GM12878 (cell line): ENCODE results near the gene PPP1R13B. TPM values are rescaled to one million over a fixed set of nuclear protein-coding genes. Genes with fewer than 3 reads are reported as not detected.

ENCODE experiments used
- ATAC-seq: fragments of 200-7000 bp; cut with Tn5 transposase; 3 replicates; pipeline ENCODE4 v1.9.1; 2020; ENCODE audit warnings: mild to moderate bottlenecking, moderate library complexity
- BruUV-seq: library from RNA; stranded (reverse); fragments of 400-500 nt; replicated peaks from 2 replicates; lab custom pipeline; 2021; lab: Mats Ljungman, UMichigan
- CTCF ChIA-PET: fragments of 300-600 bp; sonication (Branson Sonifier 250); formaldehyde crosslinking; extraction: SDS; loops from one replicate; lab custom pipeline; 2021; ENCODE audit warnings: inconsistent platforms; lab: Yijun Ruan, JAX
- POLR2A ChIA-PET: fragments of 350-600 bp; formaldehyde crosslinking; extraction: SDS; loops from one replicate; lab custom pipeline; 2021; ENCODE audit warnings: inconsistent platforms; lab: Charles Lee
- RAD21 ChIA-PET: fragments of 300-600 bp; sonication (Branson Sonifier 250); formaldehyde crosslinking; loops from one replicate; lab custom pipeline; 2023; ENCODE audit warnings: antibody characterized with exemption; ENCODE audit not compliant: unreplicated experiment; lab: Charles Lee
- SMC1A ChIA-PET: fragments of 300-600 bp; sonication (Branson Sonifier 250); formaldehyde crosslinking; loops from one replicate; lab custom pipeline; 2023; ENCODE audit not compliant: unreplicated experiment, uncharacterized antibody; lab: Charles Lee
- DNase-seq: peaks from one replicate; pipeline ENCODE4 v3.0.0-alpha.2; 2011; ENCODE audit warnings: low read depth, low spot score
- FAIRE-seq: peaks from 3 replicates; lab custom pipeline; 2011; peaks lifted over from hg19 to GRCh38; lab: Jason Lieb, UNC
- H2AFZ ChIP-seq: 2 replicates; pipeline ENCODE4 v1.6.0; 2011; ENCODE audit warnings: low read depth, low read length, control low read depth; ENCODE audit not compliant: control insufficient read depth
- H3K27ac ChIP-seq: 2 replicates; pipeline ENCODE4 v1.5.1; 2011; ENCODE audit warnings: control low read depth; ENCODE audit not compliant: control insufficient read depth, insufficient read depth
- H3K27me3 ChIP-seq, 2 experiments: replicated peaks in 1 of 2; 2 replicates each; pipeline versions ENCODE4 v1.6.0 to v1.6.1; 2011; ENCODE audit warnings: low read length in 1 of 2; ENCODE audit not compliant: control insufficient read depth in 2 of 2, insufficient read depth in 2 of 2
- H3K36me3 ChIP-seq, 2 experiments: 2 replicates each; pipeline ENCODE4 v1.5.1; 2011; ENCODE audit warnings: low read length in 1 of 2; ENCODE audit not compliant: control insufficient read depth in 2 of 2, insufficient read depth in 2 of 2
- H3K4me1 ChIP-seq: 2 replicates; pipeline ENCODE4 v1.6.1; 2011; ENCODE audit warnings: mild to moderate bottlenecking, low read length, moderate library complexity, mixed read lengths; ENCODE audit not compliant: control insufficient read depth, insufficient read depth
- H3K4me2 ChIP-seq: 2 replicates; pipeline ENCODE4 v1.6.0; 2011; ENCODE audit warnings: control low read depth; ENCODE audit not compliant: control insufficient read depth, insufficient read depth
- H3K4me3 ChIP-seq: fragments of 200-600 bp; sonication (generic); 2 replicates; pipeline ENCODE4 v1.5.1; 2016
- H3K79me2 ChIP-seq: 2 replicates; pipeline ENCODE4 v1.6.0; 2011; ENCODE audit warnings: low read length; ENCODE audit not compliant: control insufficient read depth, insufficient read depth
- H3K9ac ChIP-seq: 2 replicates; pipeline ENCODE4 v1.8.0; 2011; ENCODE audit warnings: low read length, control low read depth, mixed read lengths; ENCODE audit not compliant: control insufficient read depth, insufficient read depth
- H3K9me3 ChIP-seq: replicated peaks from 3 replicates; pipeline ENCODE4 v1.5.1; 2011; ENCODE audit warnings: mild to moderate bottlenecking, low read length; ENCODE audit not compliant: control insufficient read depth, insufficient read depth
- H4K20me1 ChIP-seq: 2 replicates; pipeline ENCODE4 v1.6.0; 2011; ENCODE audit not compliant: control insufficient read depth, insufficient read depth
- HCFC1 ChIP-seq: fragments of 150-350 bp; IDR thresholded peaks from 2 replicates; pipeline ENCODE4 v1.6.1; 2014; ENCODE audit warnings: low read length
- IRF5 ChIP-seq: fragments of 450-650 bp; IDR thresholded peaks from 2 replicates; pipeline ENCODE4 v1.6.1; 2017; ENCODE audit warnings: borderline replicate concordance
- PKNOX1 ChIP-seq: fragments of 450-650 bp; IDR thresholded peaks from 2 replicates; pipeline ENCODE4 v1.6.1; 2016; ENCODE audit warnings: mild to moderate bottlenecking
- POU2F2 ChIP-seq: IDR thresholded peaks from 3 replicates; pipeline ENCODE4 v1.6.1; 2011; ENCODE audit warnings: low read depth, mild to moderate bottlenecking, low read length, borderline replicate concordance
- WGBS: methylation state at CpG from one replicate; pipeline ENCODE4 v1.1.6; 2016; ENCODE audit warnings: low lambda C conversion rate; ENCODE audit not compliant: insufficient replicate concordance, insufficient coverage; ENCODE audit errors: missing lambda C conversion rate; 5-methylcytosine and 5-hydroxymethylcytosine counted together
- in situ Hi-C: fragments of 300-500 bp; cut with MboI; formaldehyde crosslinking; loops from 9 replicates; pipeline ENCODE4 v1.14.3; 2018; ENCODE audit warnings: mixed read lengths
- intact Hi-C: fragments of 100-400 bp; cut with micrococcal nuclease; formaldehyde crosslinking; loops from one replicate; pipeline ENCODE4 v1.14.2; 2022; ENCODE audit not compliant: unreplicated experiment
- polyA plus RNA-seq, 11 experiments: library from polyadenylated mRNA; depleted of rRNA in 4 of 11; unstranded in 6 of 11; stranded (reverse) in 5 of 11; fragments of >200 nt; fragmentation: Nextera tagmentation in 4 of 11; fragmentation: Illumina TruSeq in 1 of 11; extraction: Ambion mirVana in 4 of 11; extraction: Trizol in 1 of 11; gene quantifications; 1 replicate in 1 of 11; 2 replicates in 10 of 11; pipeline versions ENCODE4 v1.2.1 to v1.2.3, GENCODE V29; 2011 to 2016; ENCODE audit warnings: inconsistent platforms in 2 of 11, missing spikeins in 2 of 11, low read depth in 1 of 11
- total RNA-seq, 4 experiments: library from RNA; depleted of rRNA in 3 of 4; stranded (reverse); fragments of >200 nt in 3 of 4; fragmentation: Illumina TruSeq in 1 of 4; extraction: Trizol in 1 of 4; gene quantifications; 2 replicates each; pipeline versions ENCODE4 v1.2.1 to v1.2.3, GENCODE V29; 2013 to 2021

Gene PPP1R13B
- total and polyA plus RNA-seq, 10 of the 15 experiments (the other 5 are each of a cell fraction or from before 2014, with no cell fraction given) = 0.16 to 8.1 (median 3.2) TPM

- TF ChIP-seq IRF5 (no peak), POU2F2 (no peak), HCFC1 (no peak)
- TF ChIP-seq, all 136 proteins: peak for 0
Observed at GRCh38 chr14:103737432-103738045, 109.8 kb downstream of the PPP1R13B start (continued).

GRCh38 chr14:103736546-103737431 is 110.6 kb downstream of the PPP1R13B start:
- POLR2A ChIA-PET = no interaction called here
- BruUV-seq = no TSS peak
- H3K4me2 ChIP-seq = no peak overlapping the region
- SMC1A ChIA-PET = no interaction called here
- no peaks in the 10 kb centered on the region for H3K27me3 ChIP-seq
- no peaks in the 10 kb centered on the region for H3K79me2 ChIP-seq
- no peak for ATAC-seq
- no peak for TF ChIP-seq PKNOX1
- TF ChIP-seq, all 136 proteins: peak for 0
- Histone ChIP-seq H3K27ac (no peak overlapping the region), H3K9me3 (no peaks in the 10 kb centered on the region), H3K4me3 (no peak overlapping the region), H3K9ac (no peak overlapping the region), H2AFZ (no peak overlapping the region), H4K20me1 (no peaks in the 10 kb centered on the region), H3K4me1 (no peaks in the 10 kb centered on the region), H3K36me3 (peaks cover 3 to 6% of the 10 kb centered on the region in 2 experiments; a peak in 3 of 4 replicates)
- in situ Hi-C loops = no loop called here
- ChIA-PET CTCF (interaction anchor here (1.1 kb wide), 1 partner anchor 166 kb away, joined by 5 read pairs; no protein-coding TSS in a partner anchor), RAD21 (no interaction called here)
- no peak for FAIRE-seq
- intact Hi-C loops = no loop called here
- WGBS = 70% methylated on average over 10 of the region's 10 CpGs
- no peak for DNase-seq
